IPS-15b (cell line): ENCODE data around the gene KATNIP.

Source experiments
- H3K27me3 ChIP-seq: one replicate; pipeline ENCODE4 v1.6.1; 2013; ENCODE audit warnings: low read length; ENCODE audit not compliant: control insufficient read depth, insufficient read depth
- H3K36me3 ChIP-seq: one replicate; pipeline ENCODE4 v1.6.1; 2013; ENCODE audit warnings: low read length; ENCODE audit not compliant: control insufficient read depth, insufficient read depth
- H3K4me1 ChIP-seq: one replicate; pipeline ENCODE4 v1.6.1; 2013; ENCODE audit warnings: mild to moderate bottlenecking, low read length; ENCODE audit not compliant: control insufficient read depth, insufficient read depth
- H3K4me3 ChIP-seq: one replicate; pipeline ENCODE4 v1.5.1; 2013; ENCODE audit warnings: low read depth, low read length
- H3K9ac ChIP-seq: one replicate; pipeline ENCODE4 v1.6.1; 2013; ENCODE audit warnings: low read depth, mild to moderate bottlenecking, low read length
- H3K9me3 ChIP-seq: one replicate; pipeline ENCODE4 v1.6.1; 2013; ENCODE audit warnings: mild to moderate bottlenecking, low read length; ENCODE audit not compliant: control insufficient read depth, insufficient read depth

Gene KATNIP

DNA sequence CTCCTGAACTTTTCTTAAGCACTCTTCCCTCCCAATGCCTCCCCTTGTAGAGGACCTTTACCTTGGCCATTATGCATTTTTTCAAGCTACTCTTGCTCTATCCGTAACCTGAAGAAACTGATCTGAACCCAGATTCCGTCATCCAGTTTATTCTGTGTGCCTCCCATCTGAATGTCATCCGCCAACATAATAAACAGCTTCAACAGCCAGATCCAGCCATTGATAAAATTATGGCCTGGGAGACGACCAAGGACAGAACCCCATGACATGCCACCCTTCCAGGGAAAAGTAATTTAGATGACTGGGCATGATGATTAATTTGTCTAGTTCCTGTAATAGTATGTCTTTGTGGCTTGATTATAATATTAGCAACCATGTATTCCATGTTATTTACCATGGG is 41.9 kb downstream of the KATNIP start:
- Histone ChIP-seq H3K9ac (no peak overlapping the region), H3K27me3 (no peaks in the 10 kb centered on the region), H3K4me1 (no peaks in the 10 kb centered on the region), H3K4me3 (no peak overlapping the region), H3K9me3 (no peaks in the 10 kb centered on the region), H3K36me3 (no peaks in the 10 kb centered on the region)

- no peaks in the 10 kb centered on the region for H3K27me3 ChIP-seq
- no peak overlapping the region for H3K9ac ChIP-seq
- no peaks in the 10 kb centered on the region for H3K9me3 ChIP-seq
- H3K36me3 ChIP-seq, result no peaks in the 10 kb centered on the region
- H3K4me1 ChIP-seq, result peaks cover 15% of the 10 kb centered on the region
- no peak overlapping the region for H3K4me3 ChIP-seq
Observed at GRCh38 chr16:27595475-27595874, 45.5 kb downstream of the KATNIP start.

DNA sequence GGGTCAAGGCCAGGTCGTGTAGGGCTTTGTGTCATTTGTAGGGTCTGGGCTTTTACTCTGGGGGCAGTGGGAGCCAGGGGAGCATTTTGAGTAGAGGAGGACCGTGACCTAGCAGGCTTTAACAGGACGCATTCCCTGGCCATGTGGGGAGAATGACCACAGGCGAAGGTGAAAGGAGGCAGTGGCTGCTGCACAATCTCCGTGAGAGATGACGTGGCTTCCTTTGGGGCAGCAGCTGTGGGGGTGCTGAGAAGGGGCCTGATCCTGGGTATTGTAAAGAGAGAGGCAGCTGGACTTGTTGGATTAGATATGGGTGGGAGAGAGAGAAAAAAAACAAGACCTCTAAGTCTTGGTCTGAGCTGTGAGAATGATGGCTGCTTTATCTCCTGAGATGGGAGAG is 46.0 kb downstream of the KATNIP start:
- H3K9me3 ChIP-seq, result no peaks in the 10 kb centered on the region
- H3K4me3 ChIP-seq, result no peak overlapping the region
- H3K27me3 ChIP-seq, result no peaks in the 10 kb centered on the region
- H3K9ac ChIP-seq, result no peak overlapping the region
- no peaks in the 10 kb centered on the region for H3K36me3 ChIP-seq
- H3K4me1 ChIP-seq, result peaks cover 15% of the 10 kb centered on the region

GRCh38 chr16:27596411-27596810 is 46.5 kb downstream of the KATNIP start:
- no peaks in the 10 kb centered on the region for H3K9me3 ChIP-seq
- H3K27me3 ChIP-seq, result no peaks in the 10 kb centered on the region
- H3K9ac ChIP-seq, result no peak overlapping the region
- no peak overlapping the region for H3K4me3 ChIP-seq
- peaks cover 15% of the 10 kb centered on the region for H3K4me1 ChIP-seq
- no peaks in the 10 kb centered on the region for H3K36me3 ChIP-seq

DNA sequence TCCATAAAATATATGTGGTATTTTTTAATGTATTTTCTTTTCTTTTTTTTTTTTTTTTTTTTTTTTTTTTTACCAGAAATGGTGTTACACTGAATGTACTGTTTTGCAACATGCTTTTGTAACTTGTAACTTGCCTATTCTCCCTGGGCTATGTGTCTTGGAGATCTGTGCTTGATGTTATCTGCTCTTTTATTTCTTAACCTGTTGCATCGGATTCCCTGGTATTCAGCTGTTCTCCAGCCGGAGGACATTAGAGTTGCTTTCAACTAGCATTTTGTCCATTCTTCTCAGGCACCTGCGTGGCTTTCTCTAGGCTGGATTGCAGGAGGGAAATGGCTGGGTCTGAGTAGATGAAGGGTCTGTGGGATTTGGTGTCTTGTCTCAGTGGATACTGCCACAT is 47.4 kb downstream of the KATNIP start:
- peaks cover 15% of the 10 kb centered on the region for H3K4me1 ChIP-seq
- no peaks in the 10 kb centered on the region for H3K36me3 ChIP-seq
- no peak overlapping the region for H3K9ac ChIP-seq
- no peaks in the 10 kb centered on the region for H3K27me3 ChIP-seq
- no peaks in the 10 kb centered on the region for H3K9me3 ChIP-seq
- H3K4me3 ChIP-seq, result no peak overlapping the region

- no peaks in the 10 kb centered on the region for H3K9me3 ChIP-seq
- H3K4me3 ChIP-seq, result no peak overlapping the region
- peaks cover 15% of the 10 kb centered on the region for H3K4me1 ChIP-seq
- H3K9ac ChIP-seq, result no peak overlapping the region
- no peaks in the 10 kb centered on the region for H3K36me3 ChIP-seq
- H3K27me3 ChIP-seq, result no peaks in the 10 kb centered on the region
Observed at GRCh38 chr16:27598220-27598619, 48.3 kb downstream of the KATNIP start.

- Histone ChIP-seq H3K27me3 (no peaks in the 10 kb centered on the region), H3K9ac (peak overlapping the region; percentile 37), H3K9me3 (no peaks in the 10 kb centered on the region), H3K36me3 (no peaks in the 10 kb centered on the region), H3K4me1 (peaks cover 15% of the 10 kb centered on the region), H3K4me3 (no peak overlapping the region)
Observed at GRCh38 chr16:27598931-27599565, 49.1 kb downstream of the KATNIP start.

DNA sequence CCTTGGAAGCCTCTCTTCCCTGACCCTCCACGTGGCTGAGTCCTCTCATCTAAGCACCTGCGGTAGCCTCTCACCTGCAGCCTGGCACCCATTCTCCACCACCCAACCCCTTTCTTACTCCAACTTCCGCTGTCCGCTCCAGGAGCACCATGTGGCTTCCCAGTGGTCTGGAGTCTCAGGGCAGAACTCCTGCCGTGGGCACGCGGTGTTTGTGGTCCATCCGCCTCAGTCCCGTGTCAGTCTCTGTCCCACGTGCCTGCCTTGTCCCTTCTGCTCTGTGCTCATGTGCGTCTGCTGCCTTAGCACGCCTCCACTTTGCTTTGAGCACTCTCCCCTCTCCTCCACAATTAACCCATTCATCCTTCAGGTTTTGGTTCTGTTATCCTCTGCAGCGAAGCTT is 49.7 kb downstream of the KATNIP start:
- Histone ChIP-seq H3K9me3 (no peaks in the 10 kb centered on the region), H3K4me1 (peaks cover 15% of the 10 kb centered on the region), H3K27me3 (no peaks in the 10 kb centered on the region)

More for the DNA sequence above, 49.7 kb downstream of the KATNIP start:
- Histone ChIP-seq H3K9ac (peak overlapping the region; percentile 37), H3K4me3 (no peak overlapping the region), H3K36me3 (no peaks in the 10 kb centered on the region)
